HepG2 (cell line): ENCODE data around the gene NSD1. TPM values are rescaled to one million over a fixed set of nuclear protein-coding genes. Genes with fewer than 3 reads are reported as not detected.

ENCODE experiments used
- AGO2 ChIP-seq: fragments of 200-400 bp; formaldehyde crosslinking; optimal IDR thresholded peaks from 2 replicates; pipeline ENCODE3; 2017; ENCODE audit warnings: mild to moderate bottlenecking, low read depth, low read length, moderate library complexity
- AKAP8 ChIP-seq: sonication (generic); formaldehyde crosslinking; IDR thresholded peaks from 2 replicates; pipeline ENCODE4 v1.5.1; 2020; ENCODE audit warnings: mild to moderate bottlenecking, missing genetic modification reagents
- ATF2 ChIP-seq: sonication (generic); formaldehyde crosslinking; IDR thresholded peaks from 2 replicates; pipeline ENCODE4 v1.4.0; 2020; ENCODE audit warnings: missing genetic modification reagents
- EZH2 ChIP-seq: conservative IDR thresholded peaks from 2 replicates; pipeline ENCODE4 v1.6.1; 2012; ENCODE audit warnings: mild to moderate bottlenecking, low read depth, low read length, moderate library complexity
- GLI4 ChIP-seq: sonication (generic); formaldehyde crosslinking; IDR thresholded peaks from 2 replicates; pipeline ENCODE4 v1.5.1; 2020; ENCODE audit warnings: missing genetic modification reagents, mild to moderate bottlenecking, moderate library complexity, borderline replicate concordance
- HDAC1 ChIP-seq: sonication (generic); formaldehyde crosslinking; IDR thresholded peaks from 2 replicates; pipeline ENCODE4 v1.5.1; 2020; ENCODE audit warnings: mild to moderate bottlenecking, missing genetic modification reagents
- JUNB ChIP-seq: sonication (generic); formaldehyde crosslinking; IDR thresholded peaks from 2 replicates; pipeline ENCODE4 v1.8.0; 2022; ENCODE audit warnings: missing genetic modification reagents, mild to moderate bottlenecking, borderline replicate concordance
- LCORL ChIP-seq, 2 experiments: fragments of 450-650 bp in 1 of 2; sonication (generic) in 1 of 2; formaldehyde crosslinking in 1 of 2; IDR thresholded peaks; 2 replicates each; pipeline versions ENCODE4 v1.5.0 to v1.6.1; 2017 to 2020; ENCODE audit warnings: antibody characterized with exemption in 1 of 2, missing genetic modification reagents in 1 of 2
- MAFF ChIP-seq: IDR thresholded peaks from 2 replicates; pipeline ENCODE4 v1.6.1; 2011; ENCODE audit warnings: low read depth, low read length, improper control_type of control experiment
- MAZ ChIP-seq, 2 experiments: sonication (generic) in 1 of 2; formaldehyde crosslinking in 1 of 2; IDR thresholded peaks; 2 replicates each; pipeline versions ENCODE4 v1.5.0 to v1.6.1; 2012 to 2020; ENCODE audit warnings: low read depth in 2 of 2, mild to moderate bottlenecking in 2 of 2, borderline replicate concordance in 1 of 2, improper control_type of control experiment in 1 of 2, low read length in 1 of 2, missing genetic modification reagents in 1 of 2, moderate library complexity in 1 of 2
- NR2C2 ChIP-seq: sonication (generic); formaldehyde crosslinking; IDR thresholded peaks from 2 replicates; pipeline ENCODE4 v1.4.0; 2020; ENCODE audit warnings: missing genetic modification reagents, mild to moderate bottlenecking, moderate library complexity, borderline replicate concordance
- SOX13 ChIP-seq, 3 experiments: fragments of 450-650 bp in 1 of 3; sonication (generic) in 1 of 3; formaldehyde crosslinking in 1 of 3; IDR thresholded peaks in 2 of 3; conservative IDR thresholded peaks in 1 of 3; 2 replicates each; pipeline versions ENCODE4 v1.5.0 to v1.6.1; 2016 to 2020; ENCODE audit warnings: antibody characterized with exemption in 1 of 3, mild to moderate bottlenecking in 1 of 3, missing compliant biosample characterization in 1 of 3, missing genetic modification reagents in 1 of 3, moderate library complexity in 1 of 3
- TOE1 ChIP-seq: sonication (generic); formaldehyde crosslinking; IDR thresholded peaks from 2 replicates; pipeline ENCODE4 v1.4.0; 2020; ENCODE audit warnings: mild to moderate bottlenecking, missing genetic modification reagents
- XRCC5 ChIP-seq: fragments of 200-400 bp; formaldehyde crosslinking; optimal IDR thresholded peaks from 2 replicates; pipeline ENCODE3; 2017; ENCODE audit warnings: mild to moderate bottlenecking, low read length
- YY1 ChIP-seq: IDR thresholded peaks from 2 replicates; pipeline ENCODE4 v1.6.1; 2011; ENCODE audit warnings: low read length, low read depth, moderate library complexity, mild to moderate bottlenecking; ENCODE audit not compliant: insufficient read depth, insufficient replicate concordance
- ZFP1 ChIP-seq: IDR thresholded peaks from 2 replicates; pipeline ENCODE4 v1.6.1; 2016
- ZFP36L2 ChIP-seq: sonication (generic); formaldehyde crosslinking; IDR thresholded peaks from 2 replicates; pipeline ENCODE4 v1.4.0; 2020; ENCODE audit warnings: missing genetic modification reagents
- ZMAT3 ChIP-seq: sonication (generic); formaldehyde crosslinking; conservative IDR thresholded peaks from 2 replicates; pipeline ENCODE4 v1.7.0; 2021; ENCODE audit warnings: missing genetic modification reagents
- ZNF430 ChIP-seq: sonication (generic); formaldehyde crosslinking; IDR thresholded peaks from 2 replicates; pipeline ENCODE4 v1.9.0; 2021; ENCODE audit warnings: mild to moderate bottlenecking, missing genetic modification reagents
- ZNF446 ChIP-seq: sonication (generic); formaldehyde crosslinking; IDR thresholded peaks from 2 replicates; pipeline ENCODE4 v1.5.0; 2020; ENCODE audit warnings: mild to moderate bottlenecking, missing genetic modification reagents
- ZNF614 ChIP-seq: IDR thresholded peaks from 2 replicates; pipeline ENCODE4 v1.6.1; 2018; ENCODE audit warnings: missing biosample characterization, missing genetic modification reagents, inconsistent platforms, borderline replicate concordance
- ZNF792 ChIP-seq: IDR thresholded peaks from 2 replicates; pipeline ENCODE4 v1.6.1; 2016
- polyA plus RNA-seq, 8 experiments: library from polyadenylated mRNA; depleted of rRNA in 3 of 8; stranded (reverse) in 7 of 8; unstranded in 1 of 8; fragments of >200 nt; fragmentation: Illumina TruSeq in 4 of 8; extraction: Trizol in 4 of 8; gene quantifications; 2 replicates each; pipeline versions ENCODE4 v1.2.1 to v1.2.3, GENCODE V29; 2011 to 2016; ENCODE audit warnings: low read depth in 4 of 8, missing spikeins in 1 of 8, mixed read lengths in 1 of 8; ENCODE audit not compliant: insufficient read depth in 1 of 8
- total RNA-seq, 5 experiments: library from RNA; depleted of rRNA; stranded (reverse); fragments of >200 nt; fragmentation: Illumina TruSeq; extraction: Trizol; gene quantifications; 2 replicates each; pipeline ENCODE4 v1.2.3, GENCODE V29; 2016; ENCODE audit warnings: low read depth in 1 of 5
- TF ChIP-seq, protein P1 (sequence below): sonication (generic); formaldehyde crosslinking; IDR thresholded peaks from 2 replicates; pipeline ENCODE4; 2020; ENCODE audit warnings: missing genetic modification reagents, mild to moderate bottlenecking, borderline replicate concordance

Gene NSD1
- total and polyA plus RNA-seq, 2 of the 13 experiments (the other 11 are each of a cell fraction or from before 2014, with no cell fraction given), result 0.01 to 0.09 TPM

DNA sequence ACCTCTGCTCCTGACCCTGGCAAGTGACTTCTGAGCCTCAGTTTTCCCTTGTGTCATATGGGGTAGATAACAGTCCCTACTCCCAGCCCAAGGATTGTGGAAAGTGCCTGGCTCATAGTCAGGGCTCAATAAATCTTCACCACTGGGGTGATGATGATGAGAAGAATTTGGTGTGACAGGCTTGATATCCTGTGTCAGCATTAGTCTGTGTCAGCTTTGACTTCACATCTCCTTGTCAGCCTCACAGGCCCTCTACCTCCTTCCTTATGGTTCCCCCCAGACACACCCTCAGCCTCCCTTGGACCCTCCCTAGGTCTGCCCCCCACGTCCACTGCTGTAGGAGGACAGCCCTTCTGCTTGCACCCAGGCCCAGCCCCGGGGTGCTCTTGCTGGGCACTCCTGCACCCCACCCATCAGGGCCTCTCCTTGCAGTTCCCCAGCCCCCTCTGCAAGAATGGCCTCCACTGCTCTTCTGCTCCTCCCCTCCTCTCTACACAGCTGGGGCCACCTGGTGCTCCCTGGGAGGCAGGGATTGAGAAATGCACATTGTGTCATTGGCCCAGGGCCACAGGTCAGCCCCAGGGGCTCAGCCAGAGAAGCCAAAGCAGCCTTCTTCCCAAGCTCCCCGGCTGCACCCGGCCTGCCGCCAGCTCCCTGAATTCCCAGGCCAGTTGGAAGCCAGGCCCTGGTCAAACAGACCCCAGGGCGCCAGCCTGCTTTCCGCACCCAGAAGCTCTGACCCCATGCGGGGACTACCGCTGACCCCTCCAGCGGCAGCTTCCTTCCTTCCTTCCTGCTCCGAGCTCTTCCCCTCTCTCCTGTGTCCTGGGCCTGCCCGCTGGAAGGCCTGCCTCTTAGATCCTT lies 39.1 kb upstream of the NSD1 start (continued):
- TF ChIP-seq NR2C2 (CRISPR knock-in tag), result peak; percentile 82
- TF ChIP-seq MAFF, result 0 out of 2 replicates have a peak, but pooled peaks have one; percentile 15
- TF ChIP-seq YY1, result peak; percentile 64
- no peak for TF ChIP-seq XRCC5
- TF ChIP-seq ZMAT3 (CRISPR knock-in tag), result 0 out of 2 replicates have a peak, but pooled peaks have one; percentile 8
- TF ChIP-seq TOE1, result no peak
- peak; percentile 86 for TF ChIP-seq HDAC1 (CRISPR knock-in tag)
- TF ChIP-seq SOX13 (IDR thresholded peaks at IDR 0.05), result no peak
- TF ChIP-seq SOX13 (CRISPR knock-in tag; conservative IDR thresholded peaks at IDR 0.05 in 1 of 2, IDR thresholded peaks at IDR 0.05 in 1 of 2), result peak in 1 of 2 experiments; percentile 72; a peak in 2 of 4 replicates
- TF ChIP-seq ATF2 (CRISPR knock-in tag), result peak; percentile 79; the same call in 1 of the 2 replicates
- TF ChIP-seq, protein P1, sequence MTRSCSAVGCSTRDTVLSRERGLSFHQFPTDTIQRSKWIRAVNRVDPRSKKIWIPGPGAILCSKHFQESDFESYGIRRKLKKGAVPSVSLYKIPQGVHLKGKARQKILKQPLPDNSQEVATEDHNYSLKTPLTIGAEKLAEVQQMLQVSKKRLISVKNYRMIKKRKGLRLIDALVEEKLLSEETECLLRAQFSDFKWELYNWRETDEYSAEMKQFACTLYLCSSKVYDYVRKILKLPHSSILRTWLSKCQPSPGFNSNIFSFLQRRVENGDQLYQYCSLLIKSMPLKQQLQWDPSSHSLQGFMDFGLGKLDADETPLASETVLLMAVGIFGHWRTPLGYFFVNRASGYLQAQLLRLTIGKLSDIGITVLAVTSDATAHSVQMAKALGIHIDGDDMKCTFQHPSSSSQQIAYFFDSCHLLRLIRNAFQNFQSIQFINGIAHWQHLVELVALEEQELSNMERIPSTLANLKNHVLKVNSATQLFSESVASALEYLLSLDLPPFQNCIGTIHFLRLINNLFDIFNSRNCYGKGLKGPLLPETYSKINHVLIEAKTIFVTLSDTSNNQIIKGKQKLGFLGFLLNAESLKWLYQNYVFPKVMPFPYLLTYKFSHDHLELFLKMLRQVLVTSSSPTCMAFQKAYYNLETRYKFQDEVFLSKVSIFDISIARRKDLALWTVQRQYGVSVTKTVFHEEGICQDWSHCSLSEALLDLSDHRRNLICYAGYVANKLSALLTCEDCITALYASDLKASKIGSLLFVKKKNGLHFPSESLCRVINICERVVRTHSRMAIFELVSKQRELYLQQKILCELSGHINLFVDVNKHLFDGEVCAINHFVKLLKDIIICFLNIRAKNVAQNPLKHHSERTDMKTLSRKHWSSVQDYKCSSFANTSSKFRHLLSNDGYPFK (CRISPR knock-in tag), result peak; percentile 17; the same call in 1 of the 2 replicates
- peak; percentile 75; the same call in 1 of the 2 replicates for TF ChIP-seq ZFP1
- no peak for TF ChIP-seq EZH2
- peak; percentile 91 for TF ChIP-seq AGO2
- TF ChIP-seq ZNF446, result no peak
- no peak for TF ChIP-seq ZFP36L2 (CRISPR knock-in tag)
- TF ChIP-seq ZNF792, result peak; percentile 61; the same call in 1 of the 2 replicates
- 0 out of 2 replicates have a peak, but pooled peaks have one; percentile 11 for TF ChIP-seq AKAP8 (CRISPR knock-in tag)
- no peak for TF ChIP-seq ZNF430
- no peak for TF ChIP-seq MAZ (IDR thresholded peaks at IDR 0.05; ENCODE audit: borderline replicate concordance, low read depth, low read length)
- peak; percentile 79 for TF ChIP-seq MAZ (CRISPR knock-in tag; IDR thresholded peaks at IDR 0.05; ENCODE audit: low read depth)
- peak; percentile 89; the same call in 1 of the 2 replicates for TF ChIP-seq ZNF614 (CRISPR knock-in tag)
- 0 out of 2 replicates have a peak, but pooled peaks have one; percentile 13 for TF ChIP-seq JUNB (CRISPR knock-in tag)
- no peak for TF ChIP-seq LCORL (IDR thresholded peaks at IDR 0.05)
- TF ChIP-seq LCORL (CRISPR knock-in tag; IDR thresholded peaks at IDR 0.05), result peak; percentile 88
- no peak for TF ChIP-seq GLI4 (CRISPR knock-in tag)
